Measurements from ENCODE around the gene GALNT17.
"Not testable (repeated sequence)": the region's sequence is repeated elsewhere in the genome, so short reads cannot be mapped to it uniquely, and the experiment has no call there.

Gene GALNT17

GRCh38 chr7:71237945-71238344 is 106.0 kb downstream of the GALNT17 start:
- DNase-seq: no peak

- DNase-seq: no peak
Observed at GRCh38 chr7:71238581-71239295, 106.8 kb downstream of the GALNT17 start.

- no peak for DNase-seq
Observed at GRCh38 chr7:71239586-71240268, 107.8 kb downstream of the GALNT17 start.

GRCh38 chr7:71243736-71244410 is 111.9 kb downstream of the GALNT17 start:
- no peak for DNase-seq

GRCh38 chr7:71245038-71245437 is 113.1 kb downstream of the GALNT17 start:
- DNase-seq: no peak

- DNase-seq: no peak
Observed at GRCh38 chr7:71251706-71252105, 119.8 kb downstream of the GALNT17 start.

GRCh38 chr7:71254751-71255150 is 122.8 kb downstream of the GALNT17 start:
- no peak for DNase-seq

- no peak for DNase-seq
Observed at GRCh38 chr7:71255537-71256178, 123.7 kb downstream of the GALNT17 start.

- no peak for DNase-seq
Observed at GRCh38 chr7:71261066-71261465, 129.1 kb downstream of the GALNT17 start.

GRCh38 chr7:71262834-71263233 is 130.9 kb downstream of the GALNT17 start:
- not testable (repeated sequence) for DNase-seq

GRCh38 chr7:71264005-71264404 is 132.1 kb downstream of the GALNT17 start:
- no peak for DNase-seq

- DNase-seq: no peak
Observed at GRCh38 chr7:71266912-71267311, 135.0 kb downstream of the GALNT17 start.

- no peak for DNase-seq
Observed at GRCh38 chr7:71267734-71268469, 136.0 kb downstream of the GALNT17 start.

- DNase-seq: no peak
Observed at GRCh38 chr7:71270558-71270957, 138.6 kb downstream of the GALNT17 start.

- no peak for DNase-seq
Observed at GRCh38 chr7:71271203-71271602, 139.3 kb downstream of the GALNT17 start.

- no peak for DNase-seq
Observed at GRCh38 chr7:71272509-71273490, 140.9 kb downstream of the GALNT17 start.

GRCh38 chr7:71278257-71278656 is 146.3 kb downstream of the GALNT17 start:
- DNase-seq: no peak

GRCh38 chr7:71281261-71281660 is 149.3 kb downstream of the GALNT17 start:
- no peak for DNase-seq

GRCh38 chr7:71283802-71284201 is 151.9 kb downstream of the GALNT17 start:
- DNase-seq: no peak

- no peak for DNase-seq
Observed at GRCh38 chr7:71285571-71286145, 153.7 kb downstream of the GALNT17 start.

- DNase-seq: no peak
Observed at GRCh38 chr7:71286336-71286735, 154.4 kb downstream of the GALNT17 start.

Measured in stimulated activated CD4-positive, alpha-beta T cell treated with anti-CD3 and anti-CD28 coated beads, Interleukin-4, amount 100 ng/mL, for 1 hour (primary cell).